Thyroid gland (tissue), 4 donors: Measurements from ENCODE around the gene RTL1. TPM values are rescaled to one million over a fixed set of nuclear protein-coding genes. Genes with fewer than 3 reads are reported as not detected.

Experiments used
- DNase-seq, 2 donors: peaks; one replicate each; pipeline ENCODE4 v3.0.0-alpha.2; 2019
- H3K27ac ChIP-seq, 3 donors: fragments of 200-600 bp; sonication (generic); 1 replicate in 2 of 3; 2 replicates in 1 of 3; pipeline ENCODE4 v1.5.1; 2016 to 2019; ENCODE audit warnings: mild to moderate bottlenecking in 1 of 3, moderate library complexity in 1 of 3
- H3K27me3 ChIP-seq: fragments of 200-600 bp; sonication (generic); one replicate; pipeline ENCODE4 v1.5.1; 2019
- H3K36me3 ChIP-seq, 2 donors: fragments of 200-600 bp; sonication (generic); one replicate each; pipeline ENCODE4 v1.5.1; 2016 to 2019
- H3K4me1 ChIP-seq, 2 donors: fragments of 200-600 bp; sonication (generic); one replicate each; pipeline ENCODE4 v1.5.1; 2017 to 2019
- H3K4me3 ChIP-seq, 3 donors: fragments of 200-600 bp; sonication (generic); replicated peaks in 1 of 3; 1 replicate in 2 of 3; 2 replicates in 1 of 3; pipeline ENCODE4 v1.5.1; 2016; ENCODE audit warnings: mild to moderate bottlenecking in 1 of 3
- H3K9me3 ChIP-seq: fragments of 200-600 bp; sonication (generic); one replicate; pipeline ENCODE4 v1.5.1; 2017
- POLR2A ChIP-seq, 2 donors: fragments of 450-650 bp; IDR thresholded peaks; one replicate each; pipeline ENCODE4 v1.6.1; 2017; ENCODE audit warnings: antibody characterized with exemption in 2 of 2, mild to moderate bottlenecking in 2 of 2, moderate library complexity in 1 of 2
- WGBS, 2 donors: methylation state at CpG; one replicate each; pipeline ENCODE4 v1.1.5; 2017; 5-methylcytosine and 5-hydroxymethylcytosine counted together
- intact Hi-C: fragments of 100-400 bp; cut with DNase I; formaldehyde crosslinking; loops from one replicate; pipeline ENCODE4 v1.15.1; 2023
- total RNA-seq, 4 donors: library from RNA; depleted of rRNA; stranded (reverse); fragments of >200 nt; gene quantifications; one replicate each; pipeline ENCODE4 v1.2.3, GENCODE V29; 2016
- TF ChIP-seq, protein P1 (sequence below), 6 experiments: fragments of 200-600 bp in 3 of 6; fragments of 450-650 bp in 3 of 6; sonication (generic) in 3 of 6; IDR thresholded peaks; one replicate each; pipeline ENCODE4 v1.5.1; 2016 to 2019; ENCODE audit warnings: antibody characterized with exemption in 6 of 6, mild to moderate bottlenecking in 2 of 6, inconsistent platforms in 1 of 6, moderate library complexity in 1 of 6

Gene RTL1
- total RNA-seq, 4 donors from 2014 or later, result not detected

DNA sequence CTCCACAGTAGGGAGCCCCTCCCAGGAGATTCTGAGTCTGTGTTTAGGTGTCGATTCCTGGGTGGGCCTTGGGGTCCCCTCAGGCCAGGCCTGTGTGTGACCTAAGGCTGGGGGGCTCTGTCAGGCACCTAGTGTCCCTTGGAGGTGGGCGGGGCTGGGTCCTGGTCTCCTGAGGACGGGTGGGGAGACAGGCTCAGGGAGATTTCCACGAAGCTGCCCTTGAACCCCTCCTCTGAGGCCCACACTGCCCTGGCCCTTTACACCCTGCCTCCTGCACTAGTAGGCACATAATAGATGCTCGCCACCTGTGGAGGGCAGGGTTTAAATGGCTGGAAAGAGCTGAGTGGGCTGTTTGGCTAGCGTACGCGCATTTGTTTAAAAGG lies 44.7 kb downstream of the RTL1 start:
- no peaks in the 10 kb centered on the region for H3K27me3 ChIP-seq
- intact Hi-C loops, result no loop called here
- no peak for DNase-seq

DNA sequence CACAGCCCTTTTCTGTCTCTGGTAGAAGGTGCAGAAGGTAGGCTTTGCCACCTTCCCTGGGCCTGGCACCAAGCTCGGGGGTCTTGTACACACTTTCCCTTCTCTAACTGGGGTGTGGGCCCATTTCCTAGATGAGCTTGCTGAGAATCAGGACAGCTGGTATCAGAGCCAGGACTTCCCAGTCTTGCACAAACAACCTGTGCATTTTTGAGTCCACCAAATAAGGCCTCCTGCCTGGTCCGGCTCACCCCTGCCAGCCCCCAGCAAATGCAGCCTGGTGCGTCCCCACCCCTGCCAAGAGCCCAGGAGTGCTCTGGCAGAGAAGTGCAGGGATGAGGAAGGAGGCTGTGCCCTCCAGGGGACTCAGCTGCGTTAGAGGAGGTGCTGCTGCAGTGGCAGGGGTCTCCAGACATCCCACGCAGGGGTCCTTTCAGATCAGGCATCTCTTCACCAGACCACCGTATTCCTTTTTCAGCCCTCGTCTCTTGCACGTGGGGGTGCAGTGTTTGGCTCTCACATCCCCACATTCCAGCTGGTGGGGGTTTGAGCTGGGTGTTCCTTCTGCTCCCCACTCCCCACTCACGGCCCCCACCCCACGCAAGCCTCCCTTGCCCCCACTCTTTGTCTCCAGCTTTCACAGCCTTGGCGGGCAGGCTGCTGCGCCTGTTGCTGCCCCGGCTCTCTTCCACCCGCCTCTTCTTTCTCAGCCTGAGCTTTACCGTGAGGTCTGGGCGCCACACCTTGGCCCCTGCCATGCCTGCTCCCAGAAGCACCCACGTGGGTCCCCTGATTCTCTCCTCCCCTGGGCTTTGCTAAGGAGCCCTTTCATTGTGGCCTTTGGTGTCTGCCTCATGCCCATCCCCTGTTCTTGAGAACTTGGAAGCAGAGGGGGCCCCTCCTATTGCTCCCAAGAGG lies 45.3 kb downstream of the RTL1 start:
- 84 to 87% methylated on average over 14 to 17 of the region's 17 CpGs for WGBS, 2 donors
- DNase-seq, result no peak
- Histone ChIP-seq H3K36me3 (no peaks in the 10 kb centered on the region), H3K9me3 (no peaks in the 10 kb centered on the region), H3K4me3 (no peak overlapping the region), H3K27me3 (no peaks in the 10 kb centered on the region), H3K4me1 (no peaks in the 10 kb centered on the region), H3K27ac (no peak overlapping the region)
- no peak for TF ChIP-seq POLR2A (IDR thresholded peaks at IDR 0.05)
- TF ChIP-seq, protein P1, sequence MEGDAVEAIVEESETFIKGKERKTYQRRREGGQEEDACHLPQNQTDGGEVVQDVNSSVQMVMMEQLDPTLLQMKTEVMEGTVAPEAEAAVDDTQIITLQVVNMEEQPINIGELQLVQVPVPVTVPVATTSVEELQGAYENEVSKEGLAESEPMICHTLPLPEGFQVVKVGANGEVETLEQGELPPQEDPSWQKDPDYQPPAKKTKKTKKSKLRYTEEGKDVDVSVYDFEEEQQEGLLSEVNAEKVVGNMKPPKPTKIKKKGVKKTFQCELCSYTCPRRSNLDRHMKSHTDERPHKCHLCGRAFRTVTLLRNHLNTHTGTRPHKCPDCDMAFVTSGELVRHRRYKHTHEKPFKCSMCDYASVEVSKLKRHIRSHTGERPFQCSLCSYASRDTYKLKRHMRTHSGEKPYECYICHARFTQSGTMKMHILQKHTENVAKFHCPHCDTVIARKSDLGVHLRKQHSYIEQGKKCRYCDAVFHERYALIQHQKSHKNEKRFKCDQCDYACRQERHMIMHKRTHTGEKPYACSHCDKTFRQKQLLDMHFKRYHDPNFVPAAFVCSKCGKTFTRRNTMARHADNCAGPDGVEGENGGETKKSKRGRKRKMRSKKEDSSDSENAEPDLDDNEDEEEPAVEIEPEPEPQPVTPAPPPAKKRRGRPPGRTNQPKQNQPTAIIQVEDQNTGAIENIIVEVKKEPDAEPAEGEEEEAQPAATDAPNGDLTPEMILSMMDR (IDR thresholded peaks at IDR 0.05), result no peak
- intact Hi-C loops, result no loop called here

More for the DNA sequence above, 44.7 kb downstream of the RTL1 start:
- TF ChIP-seq, protein P1 (IDR thresholded peaks at IDR 0.05), result no peak
- TF ChIP-seq POLR2A (IDR thresholded peaks at IDR 0.05), result no peak
- Histone ChIP-seq H3K4me1 (no peaks in the 10 kb centered on the region), H3K27ac (no peak overlapping the region), H3K36me3 (no peaks in the 10 kb centered on the region), H3K4me3 (no peak overlapping the region), H3K9me3 (no peaks in the 10 kb centered on the region)
- WGBS, 2 donors, result 89 to 91% methylated on average over 5 to 8 of the region's 8 CpGs

DNA sequence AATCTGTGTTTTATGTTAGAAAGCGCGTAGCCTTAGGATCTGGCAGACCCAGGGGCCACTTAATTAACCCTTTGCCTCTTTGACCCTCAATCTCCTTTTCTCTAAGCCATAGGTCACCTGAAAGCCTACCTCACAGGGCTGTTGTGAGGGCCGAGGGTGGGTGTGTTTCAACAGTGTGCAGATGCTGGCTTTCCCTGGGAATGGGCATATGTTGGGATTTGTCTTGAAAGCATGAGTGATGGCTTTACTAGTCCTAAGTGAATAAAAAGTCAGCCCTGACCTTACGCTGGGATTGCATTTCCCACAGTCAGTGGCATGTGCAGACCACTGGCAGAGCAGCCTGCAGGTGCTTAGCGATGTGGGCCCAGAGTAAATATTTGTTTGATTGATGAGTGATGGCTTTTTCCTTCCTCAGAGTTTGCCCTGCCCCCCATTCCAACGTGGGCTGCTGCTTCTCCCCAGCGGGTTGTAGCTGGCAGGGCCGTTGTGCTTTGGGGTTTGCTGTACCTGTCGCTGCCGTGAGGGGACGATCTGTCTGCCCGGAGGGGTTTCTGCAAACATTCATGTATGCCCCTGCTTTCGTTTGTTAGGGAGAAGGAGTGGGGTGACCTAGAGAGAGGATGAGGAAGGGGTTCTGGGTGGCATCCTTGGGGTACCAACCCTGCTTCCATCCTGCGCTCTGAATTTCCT lies 46.1 kb downstream of the RTL1 start:
- Histone ChIP-seq H3K4me3 (no peak overlapping the region), H3K4me1 (no peaks in the 10 kb centered on the region), H3K27ac (no peak overlapping the region), H3K9me3 (no peaks in the 10 kb centered on the region), H3K27me3 (no peaks in the 10 kb centered on the region), H3K36me3 (no peaks in the 10 kb centered on the region)
- DNase-seq, result no peak
- WGBS, 2 donors, result 81 to 83% methylated on average over 14 of the region's 14 CpGs
- intact Hi-C loops, result no loop called here
- TF ChIP-seq, protein P1 (IDR thresholded peaks at IDR 0.05), result no peak
- no peak for TF ChIP-seq POLR2A (IDR thresholded peaks at IDR 0.05)

DNA sequence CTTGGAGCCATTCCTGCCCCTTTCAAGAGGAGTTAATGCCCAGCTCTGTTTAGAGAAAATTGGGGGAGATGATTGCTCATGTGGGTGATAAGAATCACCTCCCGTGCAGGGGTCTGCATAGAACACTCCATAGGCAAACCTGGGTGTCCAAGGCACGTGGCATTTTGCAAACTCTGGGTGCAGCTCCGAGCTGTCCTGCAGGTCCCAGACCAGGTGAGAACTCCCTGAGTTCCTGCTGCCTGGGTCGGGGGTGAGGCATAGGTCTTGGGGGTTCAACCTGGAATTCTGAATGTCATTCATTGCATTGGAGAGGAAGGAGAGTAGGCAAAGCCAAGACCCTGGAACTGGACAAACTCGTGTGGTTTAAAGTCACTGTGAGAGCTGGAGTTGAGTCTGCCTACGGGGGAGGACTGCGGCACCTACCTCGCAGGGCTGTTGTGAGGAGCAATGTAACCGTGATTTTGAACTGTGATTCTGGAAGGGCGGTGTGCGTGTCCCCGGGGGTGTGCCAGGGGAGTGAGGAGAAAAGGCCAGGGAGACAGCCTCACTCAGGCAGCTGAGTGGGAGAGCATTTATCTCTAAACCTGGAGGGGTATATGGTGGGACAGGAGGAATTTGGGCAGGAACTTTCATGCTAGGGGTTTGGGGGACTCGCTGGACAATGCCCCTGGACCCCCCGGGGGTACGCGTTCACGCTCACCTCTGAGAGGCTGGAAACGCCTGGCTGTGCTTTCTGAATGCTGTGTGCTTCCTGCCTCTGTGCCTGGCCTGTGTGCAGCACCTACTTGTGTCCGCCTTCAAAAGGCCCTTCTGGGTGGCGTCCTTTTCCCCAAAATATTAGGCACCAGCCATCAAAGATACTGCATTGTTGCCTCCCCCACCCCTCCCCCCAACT lies 47.2 kb downstream of the RTL1 start:
- Histone ChIP-seq H3K27ac (no peak overlapping the region), H3K9me3 (no peaks in the 10 kb centered on the region), H3K4me3 (no peak overlapping the region), H3K4me1 (no peaks in the 10 kb centered on the region), H3K27me3 (no peaks in the 10 kb centered on the region), H3K36me3 (no peaks in the 10 kb centered on the region)
- no peak for TF ChIP-seq POLR2A (IDR thresholded peaks at IDR 0.05)
- intact Hi-C loops, result no loop called here
- 77 to 82% methylated on average over 20 of the region's 20 CpGs for WGBS, 2 donors
- no peak for DNase-seq

DNA sequence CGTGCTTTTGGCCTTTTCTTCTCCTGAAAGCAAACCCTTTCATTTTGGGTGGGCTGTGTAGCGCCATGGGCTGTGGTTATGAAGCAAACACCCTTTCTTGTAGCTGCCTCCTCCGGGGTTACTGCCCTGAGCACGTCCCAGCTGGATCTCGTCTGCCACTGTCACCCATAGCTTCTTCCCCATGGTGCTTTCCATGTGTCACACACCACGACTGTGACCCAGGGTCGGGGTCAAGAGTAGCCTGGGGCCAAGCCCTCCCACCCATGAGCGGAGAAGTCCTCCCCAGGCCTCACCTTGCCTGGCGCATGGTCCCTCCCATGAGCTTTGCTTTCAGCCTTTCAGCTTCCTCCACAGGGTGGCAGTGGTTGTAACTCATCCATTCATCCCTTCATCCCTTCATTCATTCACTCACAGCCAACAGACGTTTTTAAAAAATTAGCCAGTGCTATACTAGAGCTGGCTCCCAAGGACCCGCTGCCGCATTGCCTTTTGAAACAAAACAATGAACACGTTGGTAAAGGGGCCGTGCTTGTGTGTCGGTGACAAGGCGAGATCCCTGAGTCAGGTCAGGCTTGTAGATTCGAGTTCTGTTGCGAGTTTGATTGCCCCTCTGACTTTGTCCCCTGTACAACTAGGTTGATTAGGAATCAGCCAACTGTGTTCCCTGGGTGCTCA lies 48.1 kb downstream of the RTL1 start:
- Histone ChIP-seq H3K36me3 (no peaks in the 10 kb centered on the region), H3K9me3 (no peaks in the 10 kb centered on the region), H3K27ac (no peak overlapping the region), H3K27me3 (no peaks in the 10 kb centered on the region), H3K4me3 (no peak overlapping the region), H3K4me1 (no peaks in the 10 kb centered on the region)
- 60 to 65% methylated on average over 18 of the region's 18 CpGs for WGBS, 2 donors
- DNase-seq, result no peak
- TF ChIP-seq, protein P1 (IDR thresholded peaks at IDR 0.05), result no peak
- TF ChIP-seq POLR2A (IDR thresholded peaks at IDR 0.05), result no peak
- intact Hi-C loops, result no loop called here
